ENCODE data around the gene AMFR.

- TF ChIP-seq GATA3 (IDR thresholded peaks at IDR 0.05; ENCODE audit: low read depth, low read length) (no peak), GATA2 (IDR thresholded peaks at IDR 0.05; ENCODE audit: low read depth, low read length) (no peak)
Observed at GRCh38 chr16:56382459-56382858, 42.9 kb downstream of the AMFR start.
